KMS-11 (cell line): ENCODE data around the gene CD58.

Source experiments
- H2AFZ ChIP-seq: fragments of 200-600 bp; sonication (generic); 2 replicates; pipeline ENCODE4 v1.6.1; 2016; ENCODE audit warnings: antibody characterized with exemption, mixed run types, low read depth
- H3K27ac ChIP-seq: fragments of 200-600 bp; sonication (generic); 2 replicates; pipeline ENCODE4 v1.6.1; 2016; ENCODE audit warnings: mild to moderate bottlenecking, mixed run types
- H3K27me3 ChIP-seq: fragments of 200-600 bp; sonication (generic); 2 replicates; pipeline ENCODE4 v1.6.1; 2017; ENCODE audit warnings: mild to moderate bottlenecking, low read depth, mixed run types, moderate library complexity; ENCODE audit not compliant: insufficient read depth
- H3K36me3 ChIP-seq: fragments of 200-600 bp; sonication (generic); 2 replicates; pipeline ENCODE4 v1.6.1; 2017; ENCODE audit warnings: mild to moderate bottlenecking, mixed run types; ENCODE audit not compliant: insufficient read depth
- H3K4me1 ChIP-seq: fragments of 200-600 bp; sonication (generic); 2 replicates; pipeline ENCODE4 v1.6.1; 2016; ENCODE audit warnings: mild to moderate bottlenecking, low read depth, mixed run types; ENCODE audit not compliant: poor library complexity, severe bottlenecking
- H3K4me2 ChIP-seq: fragments of 200-600 bp; sonication (generic); 2 replicates; pipeline ENCODE4 v1.7.0; 2016; ENCODE audit warnings: mild to moderate bottlenecking, mixed run types
- H3K4me3 ChIP-seq: fragments of 200-600 bp; sonication (generic); IDR thresholded peaks from 2 replicates; pipeline ENCODE4 v1.6.1; 2017; ENCODE audit warnings: low read depth, low read length, mixed read lengths; ENCODE audit not compliant: insufficient read depth
- H3K79me2 ChIP-seq: fragments of 200-600 bp; sonication (generic); 2 replicates; pipeline ENCODE4 v1.6.1; 2016; ENCODE audit warnings: low read depth, mixed run types; ENCODE audit not compliant: insufficient read depth
- H3K9ac ChIP-seq: fragments of 200-600 bp; sonication (generic); 2 replicates; pipeline ENCODE4 v1.6.1; 2016; ENCODE audit warnings: mild to moderate bottlenecking, mixed run types
- H4K20me1 ChIP-seq: fragments of 200-600 bp; sonication (generic); 2 replicates; pipeline ENCODE4 v1.6.1; 2016; ENCODE audit warnings: mild to moderate bottlenecking, mixed run types; ENCODE audit not compliant: insufficient read depth
- TF ChIP-seq, protein P1 (sequence below): fragments of 200-600 bp; sonication (generic); conservative IDR thresholded peaks from 2 replicates; pipeline ENCODE4 v1.6.1; 2017; ENCODE audit warnings: low read depth, mild to moderate bottlenecking, antibody characterized with exemption, low read length, moderate library complexity, mixed read lengths

CD58 gene

DNA sequence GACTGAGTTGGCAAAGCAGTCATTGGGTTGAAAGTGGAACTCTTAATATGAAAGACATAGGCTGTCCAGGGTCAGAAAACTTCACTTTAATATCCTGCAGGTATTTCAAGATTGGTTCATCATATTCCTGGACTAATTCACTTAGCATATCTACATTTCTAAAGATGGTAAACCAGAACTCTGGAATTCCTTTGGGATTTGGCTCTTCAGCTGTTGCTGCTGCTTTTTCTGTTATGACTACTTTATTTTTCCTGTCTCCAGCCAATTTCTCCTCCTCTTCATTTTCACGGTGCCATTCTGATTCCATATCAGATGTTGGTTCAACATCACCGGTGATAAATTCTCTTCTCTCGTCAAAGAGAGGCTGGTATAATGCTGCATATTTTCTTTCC is 37.4 kb downstream of the CD58 start:
- no peaks in the 10 kb centered on the region for H3K36me3 ChIP-seq
- no peaks in the 10 kb centered on the region for H3K79me2 ChIP-seq
- H3K4me1 ChIP-seq, result no peaks in the 10 kb centered on the region
- no peaks in the 10 kb centered on the region for H4K20me1 ChIP-seq
- no peaks in the 10 kb centered on the region for H3K27me3 ChIP-seq
- no peak overlapping the region for H3K9ac ChIP-seq
- no peak overlapping the region for H3K4me2 ChIP-seq
- no peak overlapping the region for H2AFZ ChIP-seq
- no peak overlapping the region for H3K4me3 ChIP-seq
- TF ChIP-seq, protein P1, sequence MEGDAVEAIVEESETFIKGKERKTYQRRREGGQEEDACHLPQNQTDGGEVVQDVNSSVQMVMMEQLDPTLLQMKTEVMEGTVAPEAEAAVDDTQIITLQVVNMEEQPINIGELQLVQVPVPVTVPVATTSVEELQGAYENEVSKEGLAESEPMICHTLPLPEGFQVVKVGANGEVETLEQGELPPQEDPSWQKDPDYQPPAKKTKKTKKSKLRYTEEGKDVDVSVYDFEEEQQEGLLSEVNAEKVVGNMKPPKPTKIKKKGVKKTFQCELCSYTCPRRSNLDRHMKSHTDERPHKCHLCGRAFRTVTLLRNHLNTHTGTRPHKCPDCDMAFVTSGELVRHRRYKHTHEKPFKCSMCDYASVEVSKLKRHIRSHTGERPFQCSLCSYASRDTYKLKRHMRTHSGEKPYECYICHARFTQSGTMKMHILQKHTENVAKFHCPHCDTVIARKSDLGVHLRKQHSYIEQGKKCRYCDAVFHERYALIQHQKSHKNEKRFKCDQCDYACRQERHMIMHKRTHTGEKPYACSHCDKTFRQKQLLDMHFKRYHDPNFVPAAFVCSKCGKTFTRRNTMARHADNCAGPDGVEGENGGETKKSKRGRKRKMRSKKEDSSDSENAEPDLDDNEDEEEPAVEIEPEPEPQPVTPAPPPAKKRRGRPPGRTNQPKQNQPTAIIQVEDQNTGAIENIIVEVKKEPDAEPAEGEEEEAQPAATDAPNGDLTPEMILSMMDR, result no peak
- no peak overlapping the region for H3K27ac ChIP-seq

DNA sequence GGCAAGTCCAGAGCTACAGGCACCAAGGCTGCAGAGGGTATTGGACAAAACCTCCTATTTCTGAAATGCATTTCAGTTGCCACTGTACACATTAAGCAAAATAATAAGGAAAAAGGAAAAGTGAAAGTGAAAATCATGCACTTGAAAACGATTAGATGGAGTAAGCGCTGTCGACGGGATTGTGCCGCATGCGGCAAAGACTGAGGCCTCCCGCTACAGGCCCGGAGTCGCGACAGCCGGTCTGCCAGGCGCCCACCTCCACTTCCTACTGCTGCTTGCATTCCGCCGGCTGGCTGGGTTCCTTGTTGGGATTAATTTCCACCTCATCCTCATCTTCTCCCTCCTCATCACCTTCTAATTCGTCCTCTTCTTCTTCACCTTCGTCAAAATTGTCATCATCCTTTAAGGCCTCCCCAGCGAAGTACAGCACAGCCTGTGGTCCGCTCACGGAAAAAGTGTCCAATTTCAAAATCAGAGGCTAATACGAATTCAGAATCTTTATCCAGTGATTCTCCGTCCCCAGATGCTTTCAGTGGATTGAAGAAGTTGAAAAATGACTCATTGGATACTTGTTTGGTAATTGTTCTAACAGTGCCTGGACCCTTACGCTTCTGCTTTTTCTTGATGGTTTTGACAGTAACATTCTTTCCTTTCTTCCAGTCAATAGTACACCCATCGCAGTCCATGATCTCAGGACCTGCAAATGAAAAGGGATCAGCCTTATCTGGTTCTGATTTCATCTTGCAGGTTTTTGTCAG is 38.0 kb downstream of the CD58 start:
- H4K20me1 ChIP-seq, result no peaks in the 10 kb centered on the region
- H2AFZ ChIP-seq, result no peak overlapping the region
- no peak overlapping the region for H3K27ac ChIP-seq
- TF ChIP-seq, protein P1, result no peak
- no peaks in the 10 kb centered on the region for H3K79me2 ChIP-seq
- no peak overlapping the region for H3K4me3 ChIP-seq
- H3K9ac ChIP-seq, result no peak overlapping the region
- no peaks in the 10 kb centered on the region for H3K36me3 ChIP-seq
- H3K4me2 ChIP-seq, result no peak overlapping the region
- H3K27me3 ChIP-seq, result no peaks in the 10 kb centered on the region
- no peaks in the 10 kb centered on the region for H3K4me1 ChIP-seq

DNA sequence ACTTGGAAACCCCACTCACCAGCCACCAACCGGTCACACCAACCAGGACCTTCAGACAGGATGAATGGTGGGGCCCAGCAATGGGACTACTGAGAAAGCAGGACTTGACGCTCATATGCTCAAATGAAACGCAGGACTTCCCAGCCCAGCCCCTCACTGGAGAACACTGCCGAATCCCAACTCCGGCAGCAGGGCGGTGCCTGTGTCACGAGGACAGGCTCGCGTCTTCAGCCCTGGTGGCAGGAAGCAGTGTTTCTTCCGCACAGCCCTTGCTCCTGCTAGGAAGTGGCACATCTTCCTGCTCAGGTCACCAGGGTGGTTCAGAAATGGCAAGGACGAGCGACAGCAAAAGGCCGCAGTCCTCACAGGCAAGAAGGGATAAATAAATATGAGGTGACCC is 38.9 kb downstream of the CD58 start:
- Histone ChIP-seq H3K36me3 (no peaks in the 10 kb centered on the region), H3K9ac (no peak overlapping the region), H3K27ac (no peak overlapping the region), H3K27me3 (no peaks in the 10 kb centered on the region), H4K20me1 (no peaks in the 10 kb centered on the region), H3K79me2 (no peaks in the 10 kb centered on the region), H3K4me2 (no peak overlapping the region), H2AFZ (no peak overlapping the region), H3K4me1 (no peaks in the 10 kb centered on the region), H3K4me3 (no peak overlapping the region)
- TF ChIP-seq, protein P1, result no peak

DNA sequence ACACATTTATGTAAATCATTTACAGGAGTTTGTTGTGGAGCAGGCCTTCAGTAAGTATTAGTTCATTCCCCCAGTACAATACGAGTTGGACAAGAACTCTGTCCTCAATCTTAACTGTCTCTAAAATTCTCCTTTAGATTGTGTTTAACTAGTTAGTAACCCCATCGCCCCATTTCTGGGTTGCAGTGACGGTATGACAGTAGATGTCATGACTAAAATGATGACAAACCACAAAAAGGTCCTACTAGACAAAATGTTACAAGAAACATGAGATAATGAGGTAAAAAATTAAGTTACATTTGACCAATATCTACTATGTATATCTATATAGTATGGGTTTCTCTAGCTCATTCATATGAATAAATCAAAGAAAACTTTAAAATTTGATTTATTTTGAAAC is 41.1 kb downstream of the CD58 start:
- H3K4me3 ChIP-seq, result no peak overlapping the region
- H4K20me1 ChIP-seq, result no peaks in the 10 kb centered on the region
- no peaks in the 10 kb centered on the region for H3K4me1 ChIP-seq
- H3K4me2 ChIP-seq, result no peak overlapping the region
- TF ChIP-seq, protein P1, result no peak
- no peak overlapping the region for H3K27ac ChIP-seq
- H2AFZ ChIP-seq, result no peak overlapping the region
- H3K9ac ChIP-seq, result no peak overlapping the region
- no peaks in the 10 kb centered on the region for H3K79me2 ChIP-seq
- no peaks in the 10 kb centered on the region for H3K36me3 ChIP-seq
- H3K27me3 ChIP-seq, result no peaks in the 10 kb centered on the region
